GM18909 (cell line): ENCODE data around the gene CDYL.

Experiments used
- ATAC-seq: cut with Tn5 transposase; IDR thresholded peaks from one replicate; pipeline ENCODE4 v1.9.1; 2021; ENCODE audit warnings: mild to moderate bottlenecking; ENCODE audit not compliant: unreplicated experiment, poor library complexity

CDYL gene

GRCh38 chr6:4953440-4953839 lies 177.2 kb downstream of the CDYL start:
- no peak for ATAC-seq

GRCh38 chr6:4956625-4957024 lies 180.4 kb downstream of the CDYL start:
- no peak for ATAC-seq

DNA sequence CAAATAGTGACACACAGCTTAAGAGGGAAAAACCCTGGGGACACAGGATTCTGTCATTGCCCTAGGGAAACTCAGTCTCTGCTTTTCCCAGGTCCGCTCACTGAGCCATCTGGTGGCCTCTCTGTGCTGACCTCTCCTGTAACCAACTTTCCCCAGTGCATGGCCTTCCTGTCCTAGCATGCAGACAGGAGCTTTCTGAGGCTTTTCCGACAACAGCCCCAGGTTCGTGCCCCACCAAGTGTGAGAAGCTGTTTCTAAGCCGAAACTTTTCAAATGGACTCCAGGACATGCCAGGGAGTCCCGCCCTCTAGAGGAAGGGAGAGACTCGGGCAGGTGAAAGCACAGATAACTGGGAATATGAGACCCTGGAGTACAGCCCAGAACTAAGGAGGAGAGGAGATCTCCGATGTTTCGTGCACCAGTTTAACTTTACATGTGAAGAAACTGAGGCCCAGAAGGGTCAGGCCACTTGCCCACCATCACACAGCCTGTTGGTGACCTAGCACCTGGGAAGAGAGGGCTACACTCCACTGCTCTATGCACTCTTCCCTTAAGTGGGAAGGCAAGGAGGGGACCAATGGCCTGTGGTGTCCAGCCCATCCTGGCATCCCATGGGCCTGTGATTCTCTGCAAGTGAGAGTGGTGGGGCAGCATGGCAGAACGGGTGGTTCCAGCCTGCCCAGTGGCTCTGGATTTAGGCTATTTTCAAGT lies 181.5 kb downstream of the CDYL start:
- no peak for ATAC-seq

GRCh38 chr6:4958624-4959023 lies 182.4 kb downstream of the CDYL start:
- ATAC-seq, result no peak

DNA sequence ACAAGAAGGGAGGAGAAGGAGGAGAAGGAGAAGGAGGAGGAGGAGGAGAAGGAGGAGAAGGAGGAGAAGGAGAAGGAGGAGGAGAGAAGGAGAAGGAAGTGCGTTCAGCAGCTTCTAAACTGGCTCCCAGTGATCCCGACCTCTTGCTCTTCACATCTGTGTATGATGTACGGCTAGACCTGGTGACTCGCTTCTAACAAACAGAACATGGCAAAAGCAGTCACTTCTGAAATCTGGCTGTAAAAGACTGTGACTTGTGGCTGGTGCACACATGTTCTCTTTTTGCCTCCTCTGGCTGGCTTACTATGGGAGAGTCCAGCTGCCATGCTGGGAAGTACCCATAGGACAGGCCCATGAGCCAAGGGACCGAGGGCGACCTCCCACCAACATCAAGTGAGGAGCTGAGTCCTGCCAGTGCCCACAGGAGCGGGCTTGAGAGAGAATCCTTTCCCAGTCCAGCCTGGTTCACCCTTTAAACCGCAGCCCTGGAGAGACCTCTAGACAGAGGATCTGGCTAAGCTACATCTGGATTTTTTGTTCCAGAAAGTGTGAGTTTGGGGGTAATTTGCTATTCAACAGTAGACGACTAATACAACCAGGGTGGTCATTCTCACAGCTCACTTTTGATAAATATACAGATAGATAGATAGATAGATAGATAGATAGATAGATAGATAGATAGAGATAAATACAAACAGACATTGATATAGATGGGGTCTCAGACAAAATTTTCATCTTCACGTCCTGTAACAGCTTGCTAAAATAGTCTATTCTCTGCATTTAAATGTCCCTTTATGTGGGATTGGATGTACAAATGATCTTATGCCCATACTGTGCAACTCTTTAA lies 185.3 kb downstream of the CDYL start:
- no peak for ATAC-seq

DNA sequence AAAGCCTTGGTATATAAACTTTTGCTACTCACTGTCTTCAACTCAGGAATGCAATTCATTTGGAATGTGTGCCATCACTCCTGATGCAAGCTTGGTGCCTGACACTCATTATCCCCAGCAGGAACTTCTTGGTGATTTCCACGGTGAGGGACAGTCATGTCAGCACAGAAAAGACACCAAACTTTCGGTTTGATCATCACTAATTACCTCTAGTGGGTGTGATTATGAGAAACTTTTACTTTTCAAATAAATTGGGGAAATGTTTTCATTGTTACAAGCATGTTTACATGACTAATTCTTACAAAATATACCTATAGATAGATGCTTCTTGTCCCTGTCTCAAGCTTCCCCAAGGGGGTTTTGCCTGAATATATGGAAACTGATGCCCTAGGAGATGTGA lies 186.7 kb downstream of the CDYL start:
- no peak for ATAC-seq

DNA sequence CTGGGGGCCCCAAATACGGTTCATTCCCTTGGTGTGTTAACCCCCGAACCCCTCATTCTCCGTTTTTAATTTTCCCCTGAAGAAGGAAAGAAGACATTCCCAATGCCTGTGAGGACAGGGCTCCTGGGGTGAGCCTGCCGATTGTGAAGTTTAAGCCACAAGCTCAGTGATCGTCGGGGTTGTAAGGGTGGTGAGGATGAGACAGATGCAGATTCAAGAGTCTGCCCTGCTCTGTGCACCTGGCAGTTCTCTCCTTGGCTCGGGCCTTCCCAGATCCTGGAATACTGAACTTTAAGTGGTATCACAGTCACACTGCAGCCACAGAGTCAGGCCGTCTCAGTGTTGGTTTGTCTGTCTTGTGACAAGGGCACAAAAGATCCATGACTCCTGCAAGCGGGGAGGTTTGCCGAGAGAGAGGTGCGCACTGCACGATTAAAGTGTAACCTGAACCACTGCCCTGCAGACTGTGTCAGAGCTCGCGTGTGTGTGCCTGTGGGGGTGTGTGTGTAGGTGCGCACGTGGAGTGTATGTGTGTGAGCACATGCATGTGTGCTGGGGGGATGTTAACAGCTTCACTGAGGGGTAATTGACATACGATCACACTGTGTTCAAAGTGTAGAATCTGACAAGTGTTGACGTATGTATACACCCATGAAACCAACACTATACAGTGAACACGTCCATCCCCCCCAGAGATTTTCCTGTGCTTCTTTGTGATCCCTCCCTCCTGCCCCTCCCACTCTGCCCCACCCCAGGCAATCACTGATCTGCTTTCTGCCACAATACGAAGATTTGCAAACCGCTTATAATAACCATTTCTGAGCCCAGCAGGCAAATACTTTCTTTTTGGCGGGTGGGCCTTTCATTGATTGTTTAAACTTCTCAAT lies 188.7 kb downstream of the CDYL start:
- no peak for ATAC-seq

DNA sequence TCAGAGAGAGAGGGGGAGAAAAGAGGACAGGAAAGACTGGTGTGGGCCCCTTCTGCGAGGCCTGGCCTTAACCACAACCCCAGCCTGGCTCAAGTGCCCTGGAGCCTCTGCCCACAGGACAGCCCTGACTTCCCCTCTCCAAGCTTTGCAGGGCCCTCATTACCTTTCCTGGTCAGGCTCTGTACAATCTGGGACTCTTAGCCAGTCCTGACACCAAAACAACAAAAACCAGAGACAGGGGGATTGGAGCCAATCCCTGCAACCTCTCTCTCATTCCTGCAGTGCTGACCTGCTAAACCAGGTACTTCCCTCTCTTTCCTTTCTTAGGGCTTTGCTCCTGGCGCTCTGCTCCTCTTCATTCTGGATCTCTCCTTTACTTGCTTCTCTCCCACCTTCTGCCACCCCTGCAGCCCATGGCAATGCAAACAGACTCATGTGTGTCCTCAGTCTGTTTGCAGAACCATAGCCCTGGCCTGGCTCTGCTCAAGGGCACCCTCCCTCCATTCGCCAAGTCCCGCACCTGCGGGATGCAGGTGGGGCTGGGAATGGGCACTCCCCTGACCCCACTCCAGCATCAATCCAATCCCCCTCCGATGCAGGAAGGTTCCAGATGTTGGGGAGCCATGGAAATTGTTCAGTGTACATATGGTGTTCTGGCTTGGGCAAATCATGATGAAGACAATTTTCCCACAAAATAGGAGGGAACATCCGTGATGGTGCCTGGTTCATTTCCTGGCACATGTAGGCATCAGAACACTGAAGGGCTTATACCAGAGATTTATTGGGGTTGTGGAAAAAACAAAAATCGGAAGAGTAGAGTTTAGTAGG lies 189.6 kb downstream of the CDYL start:
- ATAC-seq, result no peak

GRCh38 chr6:4967301-4968030 lies 191.3 kb downstream of the CDYL start:
- no peak for ATAC-seq

DNA sequence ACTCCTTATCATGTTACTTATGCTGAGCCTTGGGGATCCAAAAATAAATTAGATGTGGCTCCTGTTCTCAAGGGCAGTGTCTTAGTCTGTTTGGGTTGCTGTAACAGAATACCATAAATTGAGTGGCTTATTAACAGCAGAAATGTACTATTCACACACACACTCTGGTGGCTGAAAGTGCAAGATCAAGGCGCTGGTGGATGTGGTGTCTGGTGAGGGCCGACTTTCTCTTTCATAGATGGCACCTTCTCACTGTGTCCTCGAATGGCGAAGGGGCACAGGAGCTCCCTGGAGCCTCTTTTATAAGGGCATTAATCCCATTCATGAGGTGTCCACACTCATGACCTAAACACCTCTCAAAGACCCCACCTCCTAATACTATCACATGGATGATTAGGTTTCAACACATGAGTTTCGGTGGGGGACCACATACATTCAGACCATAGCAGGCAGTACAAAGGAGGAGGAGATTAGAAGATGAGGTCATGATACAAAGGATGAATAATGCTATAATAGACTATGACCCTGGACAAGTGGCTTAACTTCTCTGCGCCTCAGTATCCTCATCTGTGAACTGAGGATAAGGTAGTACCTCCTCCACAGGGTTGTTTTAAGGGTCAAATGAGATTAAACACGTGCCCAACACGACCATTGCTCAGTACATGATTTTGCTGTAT lies 193.5 kb downstream of the CDYL start:
- ATAC-seq, result no peak

GRCh38 chr6:4970739-4971395 lies 194.7 kb downstream of the CDYL start:
- ATAC-seq, result no peak

DNA sequence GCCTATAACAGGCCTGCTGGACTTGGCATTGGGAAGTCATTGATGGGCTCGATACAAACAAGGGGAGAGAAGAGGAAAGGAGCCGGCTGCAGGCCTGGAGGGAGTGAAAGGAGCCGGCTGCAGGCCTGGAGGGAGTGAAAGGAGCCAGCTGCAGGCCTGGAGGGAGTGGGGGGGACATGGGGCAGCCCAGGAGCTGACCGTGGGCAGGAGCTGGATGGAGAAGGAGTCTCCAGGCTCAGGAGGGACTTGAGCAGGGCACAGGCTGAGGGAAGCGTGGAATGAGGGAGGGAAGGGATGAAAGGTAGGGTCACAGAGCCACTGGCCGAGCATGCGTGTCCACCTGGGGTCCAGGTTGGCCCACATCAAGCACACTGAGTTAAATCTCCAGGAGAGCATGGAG lies 195.6 kb downstream of the CDYL start:
- no peak for ATAC-seq

GRCh38 chr6:4972438-4972837 lies 196.2 kb downstream of the CDYL start:
- no peak for ATAC-seq

DNA sequence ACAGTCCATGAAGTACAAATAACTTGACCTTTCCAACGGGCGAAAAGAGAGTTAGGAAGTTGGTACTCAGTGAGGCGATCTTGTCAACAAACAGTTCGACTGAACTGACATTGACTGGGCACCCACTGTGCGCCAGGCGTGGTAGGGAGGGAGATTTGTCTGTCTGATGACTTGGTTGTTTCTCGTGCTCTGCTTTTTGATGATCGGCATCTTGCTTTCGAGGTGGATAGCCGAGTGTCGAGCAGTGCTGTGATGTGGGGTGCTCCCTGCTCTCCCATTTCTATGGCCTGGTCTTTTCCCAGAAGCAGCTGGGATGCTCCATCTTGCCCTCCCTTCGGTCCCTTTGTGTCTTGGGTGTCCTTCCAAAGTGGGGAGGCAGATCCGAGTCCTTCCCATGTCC lies 197.2 kb downstream of the CDYL start:
- no peak for ATAC-seq

DNA sequence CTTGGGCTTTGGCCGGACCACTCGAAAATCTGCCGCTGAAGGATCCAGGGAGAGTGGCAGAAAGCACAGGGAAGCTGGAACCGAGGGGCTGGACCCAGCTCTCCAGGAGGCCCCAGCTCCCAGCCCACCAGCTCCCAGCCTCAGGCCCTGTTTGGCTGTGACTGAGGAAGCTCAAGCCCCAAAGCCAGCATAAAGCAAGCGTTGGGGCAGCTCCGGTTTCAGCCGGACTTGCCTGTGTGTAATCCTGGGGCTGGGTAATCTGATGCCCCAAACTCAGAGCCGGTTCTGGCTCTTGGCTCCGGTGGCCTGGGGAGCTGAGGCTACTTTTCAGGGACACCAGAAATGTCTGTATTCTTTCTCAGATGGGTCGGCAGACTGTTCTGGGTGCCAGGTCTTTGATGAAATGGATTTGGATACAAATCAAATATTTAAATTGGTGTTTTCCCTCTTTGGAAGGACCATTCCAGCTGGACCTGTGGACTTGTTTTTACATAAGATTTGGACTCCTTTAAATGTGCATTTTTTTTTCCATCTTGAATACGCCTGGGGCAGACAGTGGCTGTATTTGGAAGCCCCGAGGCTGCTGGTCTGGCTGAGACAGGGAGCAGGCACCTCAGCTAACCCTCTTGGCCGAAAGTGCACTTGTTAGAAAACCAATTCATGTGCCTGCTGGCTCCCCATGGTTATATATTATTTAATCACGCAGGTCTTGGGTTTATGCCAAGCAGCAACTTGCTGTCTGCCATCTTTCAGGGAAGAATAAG lies 198.0 kb downstream of the CDYL start:
- ATAC-seq, result no peak

GRCh38 chr6:4974962-4975361 lies 198.8 kb downstream of the CDYL start:
- no peak for ATAC-seq

DNA sequence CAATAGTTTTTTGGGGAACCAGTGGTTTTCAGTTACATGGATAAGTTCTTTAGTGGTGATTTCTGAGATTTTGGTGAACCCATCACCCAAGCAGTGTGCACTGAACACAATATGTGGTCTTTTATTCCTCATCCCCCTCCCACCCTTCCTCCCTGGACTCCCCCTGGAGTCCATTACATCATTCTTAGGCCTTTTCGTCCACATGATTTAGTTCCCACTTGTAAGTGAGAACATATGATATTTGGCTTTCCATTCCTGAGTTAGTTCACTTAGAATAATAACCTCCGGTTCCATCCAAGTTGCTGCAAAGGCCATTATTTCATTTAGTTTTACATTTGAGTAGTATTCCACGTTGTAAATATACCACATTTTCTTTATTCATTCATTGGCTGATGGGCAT lies 199.3 kb downstream of the CDYL start:
- no peak for ATAC-seq

DNA sequence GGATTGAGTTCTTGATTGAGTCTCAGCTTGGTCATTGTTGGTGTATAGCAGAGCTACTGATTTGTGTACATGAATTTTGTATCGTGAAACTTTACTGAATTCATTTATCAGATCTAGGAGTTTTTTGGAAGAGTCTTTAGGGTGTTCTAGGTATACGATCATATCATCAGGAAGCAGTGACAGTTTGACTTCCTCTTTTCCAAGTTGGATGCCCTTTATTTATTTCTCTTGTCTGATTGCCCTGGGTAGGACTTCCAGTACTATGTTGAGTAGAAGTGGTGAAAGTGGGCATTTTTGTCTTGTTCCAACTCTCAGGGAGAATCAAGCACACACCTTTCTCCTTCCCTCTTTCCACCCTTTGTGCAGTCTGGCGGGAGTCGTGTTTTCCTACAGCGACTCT lies 201.3 kb downstream of the CDYL start:
- ATAC-seq, result no peak
